GM21529 (cell line): Measurements from ENCODE around the gene SIGLEC15.

Source experiments
- ATAC-seq: cut with Tn5 transposase; IDR thresholded peaks from one replicate; pipeline ENCODE4 v1.9.1; 2021; ENCODE audit not compliant: unreplicated experiment

Gene SIGLEC15

GRCh38 chr18:45877403-45877802 is 51.9 kb downstream of the SIGLEC15 start:
- ATAC-seq: no peak

- ATAC-seq: peak; percentile 92
Measured at GRCh38 chr18:45879681-45880655, 54.5 kb downstream of the SIGLEC15 start.

GRCh38 chr18:45880876-45881558 is 55.5 kb downstream of the SIGLEC15 start:
- no peak for ATAC-seq

GRCh38 chr18:45887585-45887984 is 62.1 kb downstream of the SIGLEC15 start:
- ATAC-seq: no peak

GRCh38 chr18:45889419-45890064 is 64.1 kb downstream of the SIGLEC15 start:
- ATAC-seq: no peak

- no peak for ATAC-seq
Measured at GRCh38 chr18:45890606-45891005, 65.1 kb downstream of the SIGLEC15 start.

GRCh38 chr18:45891806-45892205 is 66.3 kb downstream of the SIGLEC15 start:
- ATAC-seq: no peak
